Smooth muscle cell (in vitro differentiated cells): ENCODE results near the gene PYGB. TPM values are rescaled to one million over a fixed set of nuclear protein-coding genes. Genes with fewer than 3 reads are reported as not detected.

Experiments used
- DNase-seq: peaks from one replicate; lab custom pipeline; 2025; ENCODE audit not compliant: unreplicated experiment; lab: John Stamatoyannopoulos, UW
- H2AFZ ChIP-seq: fragments of 200-600 bp; sonication (generic); 2 replicates; pipeline ENCODE4 v1.6.0; 2016; ENCODE audit warnings: antibody characterized with exemption, low read depth, mild to moderate bottlenecking
- H3F3A ChIP-seq: fragments of 200-600 bp; sonication (generic); 2 replicates; pipeline ENCODE4 v1.6.0; 2017; ENCODE audit warnings: antibody characterized with exemption, low read depth
- H3K27ac ChIP-seq: fragments of 200-600 bp; sonication (generic); 2 replicates; pipeline ENCODE4 v1.5.1; 2016; ENCODE audit warnings: low read depth, mild to moderate bottlenecking
- H3K27me3 ChIP-seq: fragments of 200-600 bp; sonication (generic); 2 replicates; pipeline ENCODE4 v1.6.1; 2016; ENCODE audit warnings: low read depth, mild to moderate bottlenecking
- H3K36me3 ChIP-seq: fragments of 200-600 bp; sonication (generic); 2 replicates; pipeline ENCODE4 v1.5.1; 2016; ENCODE audit warnings: low read depth
- H3K4me1 ChIP-seq: fragments of 200-600 bp; sonication (generic); 2 replicates; pipeline ENCODE4 v1.5.1; 2016; ENCODE audit warnings: low read depth
- H3K4me2 ChIP-seq: fragments of 200-600 bp; sonication (generic); 2 replicates; pipeline ENCODE4 v1.6.0; 2016; ENCODE audit warnings: mild to moderate bottlenecking
- H3K4me3 ChIP-seq: fragments of 200-600 bp; sonication (generic); 2 replicates; pipeline ENCODE4 v1.5.1; 2016; ENCODE audit warnings: mild to moderate bottlenecking
- H3K79me2 ChIP-seq: fragments of 200-600 bp; sonication (generic); 2 replicates; pipeline ENCODE4 v1.6.0; 2016; ENCODE audit warnings: low read depth, mild to moderate bottlenecking
- H3K9ac ChIP-seq: fragments of 200-600 bp; sonication (generic); 2 replicates; pipeline ENCODE4 v1.6.0; 2016; ENCODE audit warnings: low read depth
- H3K9me3 ChIP-seq: fragments of 200-600 bp; sonication (generic); replicated peaks from 2 replicates; pipeline ENCODE4 v1.5.1; 2016; ENCODE audit warnings: low read depth
- H4K20me1 ChIP-seq: fragments of 200-600 bp; sonication (generic); 2 replicates; pipeline ENCODE4 v1.6.0; 2016; ENCODE audit warnings: low read depth
- CTCF ChIP-seq: fragments of 200-600 bp; sonication (generic); IDR thresholded peaks from 2 replicates; pipeline ENCODE4 v1.5.1; 2017; ENCODE audit warnings: borderline replicate concordance, mild to moderate bottlenecking, antibody characterized with exemption; ENCODE audit not compliant: insufficient read depth, poor library complexity, severe bottlenecking
- WGBS: methylation state at CpG from one replicate; pipeline ENCODE4 v1.1.7; 2016; ENCODE audit warnings: low lambda C conversion rate; 5-methylcytosine and 5-hydroxymethylcytosine counted together
- polyA plus RNA-seq: library from polyadenylated mRNA; unstranded; fragments of >200 nt; fragmentation: Nextera tagmentation; extraction: Ambion mirVana; gene quantifications from 2 replicates; pipeline ENCODE4 v1.2.1, GENCODE V29; 2016
- total RNA-seq: library from RNA; depleted of rRNA; stranded (reverse); fragments of >200 nt; gene quantifications from 2 replicates; pipeline ENCODE4 v1.2.3, GENCODE V29; 2014

Gene PYGB
- total and polyA plus RNA-seq, 2 experiments from 2014 or later, result 31.8 to 39.4 TPM

GRCh38 chr20:25293507-25293906 lies 45.6 kb downstream of the PYGB start:
- Histone ChIP-seq H3K36me3 (no peaks in the 10 kb centered on the region), H4K20me1 (no peaks in the 10 kb centered on the region), H3K27ac (no peak overlapping the region), H3K4me1 (no peaks in the 10 kb centered on the region), H2AFZ (no peak overlapping the region), H3K9ac (no peak overlapping the region), H3F3A (no peaks in the 10 kb centered on the region), H3K79me2 (no peaks in the 10 kb centered on the region), H3K4me2 (no peak overlapping the region), H3K27me3 (no peaks in the 10 kb centered on the region), H3K4me3 (no peak overlapping the region), H3K9me3 (no peaks in the 10 kb centered on the region)
- 92% methylated on average over 10 of the region's 10 CpGs for WGBS
- TF ChIP-seq CTCF, result no peak
- DNase-seq, result no peak

- Histone ChIP-seq H3K9ac (no peak overlapping the region), H3K36me3 (no peaks in the 10 kb centered on the region), H3K79me2 (no peaks in the 10 kb centered on the region), H3F3A (no peaks in the 10 kb centered on the region), H3K4me3 (no peak overlapping the region), H2AFZ (no peak overlapping the region), H3K27me3 (no peaks in the 10 kb centered on the region), H3K9me3 (no peaks in the 10 kb centered on the region), H3K4me2 (no peak overlapping the region), H3K4me1 (no peaks in the 10 kb centered on the region), H4K20me1 (no peaks in the 10 kb centered on the region), H3K27ac (no peak overlapping the region)
- 94% methylated on average over 13 of the region's 13 CpGs for WGBS
- DNase-seq, result no peak
- TF ChIP-seq CTCF, result no peak
Measured at GRCh38 chr20:25293910-25294458, 46.1 kb downstream of the PYGB start.

GRCh38 chr20:25294459-25295385 lies 46.8 kb downstream of the PYGB start:
- peak; percentile 72 for TF ChIP-seq CTCF
- H3K9ac ChIP-seq, result no peak overlapping the region
- no peak overlapping the region for H3K27ac ChIP-seq
- no peaks in the 10 kb centered on the region for H3K4me1 ChIP-seq
- H3K79me2 ChIP-seq, result no peaks in the 10 kb centered on the region
- H4K20me1 ChIP-seq, result no peaks in the 10 kb centered on the region
- WGBS, result 70% methylated on average over 22 of the region's 22 CpGs
- H3F3A ChIP-seq, result no peaks in the 10 kb centered on the region
- peak; percentile 10 for DNase-seq
- H3K27me3 ChIP-seq, result no peaks in the 10 kb centered on the region
- H3K9me3 ChIP-seq, result no peaks in the 10 kb centered on the region
- H3K4me2 ChIP-seq, result no peak overlapping the region
- H2AFZ ChIP-seq, result no peak overlapping the region
- H3K4me3 ChIP-seq, result no peak overlapping the region
- H3K36me3 ChIP-seq, result no peaks in the 10 kb centered on the region
